HG02798 (cell line): ENCODE measurements around the gene ATP6AP1.
A peak's percentile ranks its signal among the peaks of the same experiment; 100 is the strongest.

Experiments
- ATAC-seq: cut with Tn5 transposase; IDR thresholded peaks from one replicate; pipeline ENCODE4 v1.9.1; 2021; ENCODE audit warnings: mild to moderate bottlenecking; ENCODE audit not compliant: unreplicated experiment, poor library complexity

Gene ATP6AP1

GRCh38 chrX:154443992-154444754 lies 15.7 kb downstream of the ATP6AP1 start, which contains the start of gene FAM50A:
Gene FAM50A (plus strand): TSS chrX:154444141. CDS start chrX:154444236, 95 bp downstream.
- ATAC-seq = peak; percentile 91

GRCh38 chrX:154444755-154445246 lies 16.3 kb downstream of the ATP6AP1 start:
- no peak for ATAC-seq

GRCh38 chrX:154445776-154446175 lies 17.3 kb downstream of the ATP6AP1 start:
- ATAC-seq = no peak

GRCh38 chrX:154446430-154446829 lies 18.0 kb downstream of the ATP6AP1 start:
- no peak for ATAC-seq

- ATAC-seq = no peak
These were observed 20.0 kb downstream of the ATP6AP1 start for GRCh38 chrX:154448484-154448883.

- no peak for ATAC-seq
These were observed 21.1 kb downstream of the ATP6AP1 start for GRCh38 chrX:154449618-154450017.

- no peak for ATAC-seq
These were observed 21.8 kb downstream of the ATP6AP1 start for GRCh38 chrX:154450312-154450711.

- no peak for ATAC-seq
These were observed 24.3 kb downstream of the ATP6AP1 start for GRCh38 chrX:154452823-154453222.

- peak; percentile 74 for ATAC-seq
These were observed 29.1 kb downstream of the ATP6AP1 start for GRCh38 chrX:154457491-154458115.

GRCh38 chrX:154458116-154458953 lies 29.9 kb downstream of the ATP6AP1 start, which contains the start of gene PLXNA3:
Gene PLXNA3 (plus strand): TSS chrX:154458281. CDS start chrX:154460184, 1,903 bp downstream.
- peak; percentile 69 for ATAC-seq

- no peak for ATAC-seq
These were observed 30.7 kb downstream of the ATP6AP1 start for GRCh38 chrX:154458954-154459778.

GRCh38 chrX:154459832-154460231 lies 31.4 kb downstream of the ATP6AP1 start:
- ATAC-seq = no peak

- no peak for ATAC-seq
These were observed 31.8 kb downstream of the ATP6AP1 start for GRCh38 chrX:154460326-154460725.

GRCh38 chrX:154462396-154462795 lies 33.9 kb downstream of the ATP6AP1 start:
- ATAC-seq = no peak

- ATAC-seq = no peak
These were observed 35.2 kb downstream of the ATP6AP1 start for GRCh38 chrX:154463611-154464220.

- no peak for ATAC-seq
These were observed 36.4 kb downstream of the ATP6AP1 start for GRCh38 chrX:154464806-154465365.

- ATAC-seq = no peak
These were observed 37.1 kb downstream of the ATP6AP1 start for GRCh38 chrX:154465601-154466000.

- ATAC-seq = no peak
These were observed 37.6 kb downstream of the ATP6AP1 start for GRCh38 chrX:154466036-154466435.

- ATAC-seq = no peak
These were observed 38.4 kb downstream of the ATP6AP1 start for GRCh38 chrX:154466907-154467306.
